ENCODE data around the gene NNAT. TPM values are rescaled to one million over a fixed set of nuclear protein-coding genes. Genes with fewer than 3 reads are reported as not detected.

The NNAT gene
- total RNA-seq, 1 donor from 2014 or later = 87.4 TPM

DNA sequence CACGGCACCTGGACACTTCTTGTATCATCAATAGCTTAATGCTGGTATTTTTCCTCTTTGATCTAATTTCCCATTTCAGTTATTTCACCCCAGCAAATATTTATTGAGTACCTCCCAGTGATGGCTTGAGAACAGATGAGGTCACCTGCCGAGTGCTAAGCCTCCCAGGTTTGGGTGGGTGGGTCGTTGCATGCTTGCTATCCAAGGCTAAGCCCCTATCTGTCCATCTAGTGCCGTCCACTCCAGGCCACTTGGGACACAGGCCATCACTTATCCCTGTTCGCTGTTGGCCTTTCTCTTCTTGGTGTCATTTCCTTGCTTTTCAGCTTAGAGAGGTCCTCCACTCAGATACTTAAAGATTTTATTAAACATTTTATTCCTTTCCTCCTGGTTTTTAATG lies 10.8 kb upstream of the NNAT start:
- TF ChIP-seq, protein P1, sequence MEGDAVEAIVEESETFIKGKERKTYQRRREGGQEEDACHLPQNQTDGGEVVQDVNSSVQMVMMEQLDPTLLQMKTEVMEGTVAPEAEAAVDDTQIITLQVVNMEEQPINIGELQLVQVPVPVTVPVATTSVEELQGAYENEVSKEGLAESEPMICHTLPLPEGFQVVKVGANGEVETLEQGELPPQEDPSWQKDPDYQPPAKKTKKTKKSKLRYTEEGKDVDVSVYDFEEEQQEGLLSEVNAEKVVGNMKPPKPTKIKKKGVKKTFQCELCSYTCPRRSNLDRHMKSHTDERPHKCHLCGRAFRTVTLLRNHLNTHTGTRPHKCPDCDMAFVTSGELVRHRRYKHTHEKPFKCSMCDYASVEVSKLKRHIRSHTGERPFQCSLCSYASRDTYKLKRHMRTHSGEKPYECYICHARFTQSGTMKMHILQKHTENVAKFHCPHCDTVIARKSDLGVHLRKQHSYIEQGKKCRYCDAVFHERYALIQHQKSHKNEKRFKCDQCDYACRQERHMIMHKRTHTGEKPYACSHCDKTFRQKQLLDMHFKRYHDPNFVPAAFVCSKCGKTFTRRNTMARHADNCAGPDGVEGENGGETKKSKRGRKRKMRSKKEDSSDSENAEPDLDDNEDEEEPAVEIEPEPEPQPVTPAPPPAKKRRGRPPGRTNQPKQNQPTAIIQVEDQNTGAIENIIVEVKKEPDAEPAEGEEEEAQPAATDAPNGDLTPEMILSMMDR (IDR thresholded peaks at IDR 0.05; ENCODE audit: unreplicated experiment) = no peak
- DNase-seq (ENCODE audit: low spot score, unreplicated experiment) = no peak
- Mint-ChIP-seq H3K27me3 (no peaks in the 10 kb centered on the region), H3K9me3 (ENCODE audit: low read depth) (no peaks in the 10 kb centered on the region), H3K36me3 (ENCODE audit: insufficient read depth) (peaks cover 2% of the 10 kb centered on the region), H3K4me3 (ENCODE audit: low read depth) (no peak overlapping the region), H3K4me1 (ENCODE audit: low read depth) (peaks cover 2% of the 10 kb centered on the region), H3K27ac (no peak overlapping the region)

DNA sequence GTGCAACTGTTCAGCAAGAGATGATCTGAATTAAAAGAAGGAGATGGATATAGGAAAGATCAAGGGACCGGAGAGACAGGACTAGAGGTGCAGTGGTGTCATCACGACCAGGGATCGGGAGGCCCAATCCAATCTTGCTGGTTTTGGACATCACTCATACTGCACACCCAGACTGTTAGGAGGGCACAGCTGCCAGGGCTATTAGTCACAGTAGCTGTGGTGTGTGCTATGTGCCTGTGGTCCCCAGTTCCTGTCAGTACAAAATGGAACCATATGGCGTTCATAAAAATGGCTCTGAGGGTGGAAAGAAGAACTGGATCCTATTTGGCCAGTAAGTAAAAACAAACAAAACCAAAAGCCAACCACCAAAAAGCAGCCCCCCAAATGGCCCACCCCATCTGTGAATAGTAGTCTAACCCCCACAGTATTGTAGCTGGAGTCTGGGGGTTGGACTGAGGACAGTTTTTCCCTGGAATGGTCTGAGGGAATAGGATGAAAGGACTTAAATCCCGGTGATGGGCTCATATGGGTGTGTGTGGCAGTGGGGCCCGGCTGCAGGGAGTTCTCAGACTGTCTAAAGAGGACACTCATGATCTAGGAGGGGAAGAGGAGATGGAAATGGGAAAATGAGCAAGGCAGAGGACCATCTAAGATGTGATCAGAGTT lies 9.3 kb upstream of the NNAT start:
- TF ChIP-seq, protein P1 (IDR thresholded peaks at IDR 0.05; ENCODE audit: unreplicated experiment) = no peak
- H3K27me3 Mint-ChIP-seq = no peaks in the 10 kb centered on the region
- H3K4me3 Mint-ChIP-seq (ENCODE audit: low read depth) = no peak overlapping the region
- H3K36me3 Mint-ChIP-seq (ENCODE audit: insufficient read depth) = peaks cover 2% of the 10 kb centered on the region
- no peaks in the 10 kb centered on the region for H3K9me3 Mint-ChIP-seq (ENCODE audit: low read depth)
- no peak overlapping the region for H3K27ac Mint-ChIP-seq
- DNase-seq (ENCODE audit: low spot score, unreplicated experiment) = no peak
- H3K4me1 Mint-ChIP-seq (ENCODE audit: low read depth) = peaks cover 6% of the 10 kb centered on the region

DNA sequence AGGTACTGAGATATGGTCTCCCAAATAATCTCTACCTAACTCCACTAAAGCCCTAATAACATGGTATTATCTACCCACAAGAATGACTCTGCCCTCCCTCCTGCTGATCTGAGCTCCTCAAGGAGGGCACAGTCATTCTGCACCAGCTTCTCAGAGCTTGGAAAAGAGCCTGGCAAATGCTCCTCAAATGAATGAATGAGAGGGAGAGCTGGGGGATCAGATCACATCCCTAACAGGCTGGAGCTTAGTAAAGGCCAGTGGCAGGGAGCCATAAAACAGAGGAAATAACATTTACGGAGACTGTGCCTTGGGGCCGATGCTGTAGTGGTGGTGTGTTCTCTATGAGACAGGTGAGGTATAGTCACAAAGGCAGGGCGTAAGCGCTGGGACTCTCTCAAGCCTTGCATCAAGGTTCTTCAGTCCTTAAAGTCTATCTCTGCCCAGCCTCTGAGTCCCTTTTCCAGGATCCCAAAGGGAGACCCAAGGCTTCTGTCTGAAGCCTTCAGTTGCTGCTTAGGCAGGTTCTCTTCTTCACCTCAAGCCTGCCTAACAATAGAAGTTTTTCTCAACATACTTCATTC lies 7.2 kb upstream of the NNAT start:
- H3K4me3 Mint-ChIP-seq (ENCODE audit: low read depth) = no peak overlapping the region
- TF ChIP-seq, protein P1 (IDR thresholded peaks at IDR 0.05; ENCODE audit: unreplicated experiment) = no peak

DNA sequence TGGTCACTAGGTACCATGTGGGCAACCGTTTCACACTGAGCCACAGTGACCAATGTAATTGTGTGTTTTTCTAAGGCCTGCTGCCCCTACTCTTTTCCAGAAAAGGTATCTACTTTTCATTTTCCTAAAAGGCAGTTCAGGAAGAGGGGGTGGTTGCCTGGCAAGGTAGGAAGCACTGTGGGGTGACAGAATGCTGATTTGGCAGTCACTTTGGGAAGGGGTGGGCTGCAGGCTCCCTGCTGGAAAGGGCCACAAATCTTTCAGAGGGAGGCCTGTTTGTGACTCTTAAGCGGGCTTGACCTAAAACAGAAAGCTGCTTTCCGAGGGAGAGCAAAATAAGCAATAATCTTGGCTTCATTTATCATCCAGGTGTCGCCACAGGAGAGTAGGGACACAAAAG lies 5.2 kb upstream of the NNAT start:
- Mint-ChIP-seq H3K4me3 (ENCODE audit: low read depth) (no peak overlapping the region), H3K27me3 (no peaks in the 10 kb centered on the region), H3K27ac (peak overlapping the region; percentile 5), H3K36me3 (ENCODE audit: insufficient read depth) (peaks cover 16% of the 10 kb centered on the region), H3K4me1 (ENCODE audit: low read depth) (peaks cover 17% of the 10 kb centered on the region), H3K9me3 (ENCODE audit: low read depth) (no peaks in the 10 kb centered on the region)
- no peak for DNase-seq (ENCODE audit: low spot score, unreplicated experiment)
- TF ChIP-seq, protein P1 (IDR thresholded peaks at IDR 0.05; ENCODE audit: unreplicated experiment) = no peak

More for the DNA sequence above, 7.2 kb upstream of the NNAT start:
- no peak for DNase-seq (ENCODE audit: low spot score, unreplicated experiment)
- Mint-ChIP-seq H3K27ac (no peak overlapping the region), H3K4me1 (ENCODE audit: low read depth) (peaks cover 12% of the 10 kb centered on the region), H3K36me3 (ENCODE audit: insufficient read depth) (peaks cover 10% of the 10 kb centered on the region), H3K9me3 (ENCODE audit: low read depth) (no peaks in the 10 kb centered on the region), H3K27me3 (no peaks in the 10 kb centered on the region)

DNA sequence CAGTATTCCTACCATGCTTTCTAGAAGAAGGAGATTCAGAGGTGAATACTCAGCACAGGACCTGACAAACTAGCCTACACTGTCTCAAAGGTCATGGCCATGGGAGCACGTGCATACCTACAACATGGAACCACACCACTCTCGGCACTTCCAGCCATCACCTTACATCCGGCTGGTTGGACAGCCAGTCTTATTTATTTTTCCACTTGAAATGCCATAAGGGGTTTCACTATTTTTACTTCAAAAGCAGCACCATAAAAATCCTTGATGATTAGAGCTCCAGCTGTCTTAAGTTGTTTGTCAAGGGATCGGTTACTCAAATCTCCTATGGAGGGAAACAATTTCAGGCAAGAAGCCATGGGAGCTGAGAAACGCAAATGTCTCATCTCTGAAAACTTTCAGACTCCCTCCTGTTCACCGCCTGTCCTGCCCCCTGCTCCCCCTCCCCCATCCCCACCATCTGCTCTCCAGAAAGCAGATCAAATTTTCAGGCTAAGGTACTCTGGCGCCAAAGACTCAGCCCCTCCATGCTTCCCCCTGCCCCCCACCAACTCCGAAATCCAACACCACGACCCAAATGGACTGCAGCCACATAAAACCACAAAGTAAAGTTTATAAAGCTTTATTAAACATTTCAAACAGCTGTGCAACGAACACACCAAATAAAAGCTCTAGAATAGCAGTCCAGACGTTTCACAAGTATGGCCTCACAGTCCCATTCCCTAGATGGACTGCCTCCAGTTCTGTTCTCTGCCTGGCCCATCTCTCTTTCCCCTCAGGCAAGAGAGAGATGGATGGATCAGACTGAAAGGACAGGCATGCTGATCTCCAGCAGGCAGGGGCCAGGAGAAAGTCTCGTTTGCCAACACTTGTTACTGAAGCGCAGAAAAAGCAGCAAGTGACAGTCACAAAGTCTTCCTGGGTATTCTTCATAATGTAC lies 4.0 kb upstream of the NNAT start:
- peaks cover 18% of the 10 kb centered on the region for H3K36me3 Mint-ChIP-seq (ENCODE audit: insufficient read depth)
- no peaks in the 10 kb centered on the region for H3K9me3 Mint-ChIP-seq (ENCODE audit: low read depth)
- no peak overlapping the region for H3K4me3 Mint-ChIP-seq (ENCODE audit: low read depth)
- TF ChIP-seq, protein P1 (IDR thresholded peaks at IDR 0.05; ENCODE audit: unreplicated experiment) = no peak
- no peak overlapping the region for H3K27ac Mint-ChIP-seq
- peaks cover 19% of the 10 kb centered on the region for H3K4me1 Mint-ChIP-seq (ENCODE audit: low read depth)
- no peaks in the 10 kb centered on the region for H3K27me3 Mint-ChIP-seq
- no peak for DNase-seq (ENCODE audit: low spot score, unreplicated experiment)

Measured in progenitor cell of endocrine pancreas (in vitro differentiated cells).